ENCODE data around the gene SH3BP1. TPM values are rescaled to one million over a fixed set of nuclear protein-coding genes. Genes with fewer than 3 reads are reported as not detected.

Gene SH3BP1
- total RNA-seq, 4 donors from 2014 or later = 4.3 to 21.2 (median 7.8) TPM

- no peak for TF ChIP-seq CTCF (IDR thresholded peaks at IDR 0.05; ENCODE audit: low read depth)
Measured at GRCh38 chr22:37690901-37691504, 51.5 kb downstream of the SH3BP1 start.

- TF ChIP-seq CTCF (IDR thresholded peaks at IDR 0.05; ENCODE audit: low read depth) = no peak
Measured at GRCh38 chr22:37692627-37693285, 53.3 kb downstream of the SH3BP1 start.

- TF ChIP-seq CTCF (IDR thresholded peaks at IDR 0.05; ENCODE audit: low read depth) = no peak
Measured at GRCh38 chr22:37696657-37697537, 57.4 kb downstream of the SH3BP1 start, which contains the start of gene TRIOBP. TSS of gene TRIOBP (plus strand) at chr22:37697048. CDS start at chr22:37701366, 4,318 bp downstream.

- TF ChIP-seq CTCF (IDR thresholded peaks at IDR 0.05; ENCODE audit: low read depth) = no peak
Measured at GRCh38 chr22:37697538-37697835, 58.0 kb downstream of the SH3BP1 start.

DNA sequence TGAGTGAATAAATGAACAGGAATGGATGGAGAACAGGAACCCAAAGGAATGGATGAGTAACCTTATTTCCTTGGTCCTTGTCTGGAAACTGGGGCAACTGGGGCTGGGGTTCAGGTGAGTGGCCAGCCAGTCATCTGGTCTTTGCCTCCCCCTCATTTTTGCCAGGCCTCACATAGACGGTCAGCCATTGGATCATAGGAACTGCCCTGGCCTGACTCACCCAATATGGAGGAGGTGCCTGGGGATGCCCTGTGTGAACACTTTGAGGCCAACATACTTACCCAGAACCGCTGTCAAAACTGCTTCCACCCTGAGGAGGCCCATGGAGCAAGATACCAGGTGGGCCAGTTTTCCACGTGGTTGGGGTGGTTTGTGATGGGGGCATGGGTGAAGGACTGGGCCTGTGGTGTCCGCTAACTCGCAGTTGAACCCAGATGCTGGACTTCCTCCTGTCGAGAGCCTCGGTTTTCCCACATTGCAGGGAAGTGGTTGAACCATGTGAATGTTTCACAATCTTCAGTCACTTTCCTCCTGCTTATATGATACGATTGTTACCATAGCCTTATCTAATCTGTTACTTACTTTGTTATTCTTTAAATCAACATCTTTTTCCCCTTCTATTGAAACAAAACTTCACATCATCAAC lies 61.8 kb downstream of the SH3BP1 start:
- no peak for TF ChIP-seq CTCF (IDR thresholded peaks at IDR 0.05; ENCODE audit: low read depth)

DNA sequence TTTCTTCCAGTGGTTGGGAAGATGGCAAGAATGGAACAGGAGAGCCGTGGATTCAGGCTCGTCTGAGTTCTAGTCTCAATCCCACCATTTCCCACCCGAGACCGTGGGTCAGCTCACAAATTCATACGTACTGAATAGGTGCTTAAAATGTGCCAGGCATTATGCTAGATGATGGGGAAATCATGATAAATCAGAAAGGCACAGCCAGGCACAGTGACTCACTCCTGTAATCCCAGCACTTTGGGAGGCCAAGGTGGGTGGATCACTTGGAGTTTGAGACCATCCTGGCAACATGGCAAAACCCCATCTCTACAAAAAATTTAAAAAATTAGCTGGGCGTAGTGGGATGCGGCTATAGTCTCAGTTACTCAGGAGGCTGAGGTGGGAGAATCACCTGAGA lies 64.4 kb downstream of the SH3BP1 start:
- no peak for TF ChIP-seq CTCF (IDR thresholded peaks at IDR 0.05; ENCODE audit: low read depth)

DNA sequence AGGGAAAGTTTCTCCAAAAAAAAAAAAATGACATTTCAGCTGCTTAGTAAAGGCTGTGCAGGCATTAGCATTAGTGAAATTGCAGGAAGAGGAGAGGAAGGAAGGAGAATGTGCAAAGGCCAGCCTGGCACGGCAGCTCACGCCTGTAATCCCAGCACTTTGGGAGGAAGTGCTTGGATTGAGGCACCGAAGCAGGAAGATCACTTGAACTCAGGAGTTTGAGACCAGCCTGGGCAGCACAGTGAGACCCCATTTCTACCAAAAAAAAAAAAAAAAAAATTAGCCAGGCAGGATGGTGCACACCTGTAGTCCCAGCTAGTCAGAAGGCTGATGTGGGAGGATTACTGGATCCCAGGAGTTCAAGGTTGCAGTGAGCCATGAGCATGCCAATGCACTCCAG lies 65.2 kb downstream of the SH3BP1 start:
- no peak for TF ChIP-seq CTCF (IDR thresholded peaks at IDR 0.05; ENCODE audit: low read depth)
